GM23338 (cell line): Measurements from ENCODE around the gene SNRPA1. TPM values are rescaled to one million over a fixed set of nuclear protein-coding genes. Genes with fewer than 3 reads are reported as not detected.

Experiments used
- ATAC-seq: fragments of 200-7000 bp; cut with Tn5 transposase; 3 replicates; pipeline ENCODE4 v1.9.1; 2020
- DNase-seq: peaks from one replicate; pipeline ENCODE4 v3.0.0-alpha.2; 2015; ENCODE audit warnings: low spot score
- H2AFZ ChIP-seq: fragments of 200-600 bp; sonication (generic); 2 replicates; pipeline ENCODE4 v1.8.0; 2016; ENCODE audit warnings: antibody characterized with exemption, mild to moderate bottlenecking, moderate library complexity
- H3F3A ChIP-seq: fragments of 200-600 bp; sonication (generic); replicated peaks from 2 replicates; pipeline ENCODE4 v1.8.0; 2017; ENCODE audit warnings: antibody characterized with exemption, mixed run types, low read depth
- H3K27ac ChIP-seq: fragments of 200-600 bp; sonication (generic); 2 replicates; pipeline ENCODE4 v1.6.1; 2016; ENCODE audit warnings: low read depth
- H3K27me3 ChIP-seq: fragments of 200-600 bp; sonication (generic); 2 replicates; pipeline ENCODE4 v1.8.0; 2016; ENCODE audit warnings: mild to moderate bottlenecking, mixed run types, moderate library complexity; ENCODE audit not compliant: insufficient read depth
- H3K36me3 ChIP-seq: fragments of 200-600 bp; sonication (generic); 2 replicates; pipeline ENCODE4 v1.8.0; 2016; ENCODE audit warnings: mild to moderate bottlenecking; ENCODE audit not compliant: insufficient read depth
- H3K4me1 ChIP-seq: fragments of 200-600 bp; sonication (generic); 2 replicates; pipeline ENCODE4 v1.8.0; 2016; ENCODE audit warnings: mild to moderate bottlenecking, moderate library complexity; ENCODE audit not compliant: insufficient read depth
- H3K4me2 ChIP-seq: fragments of 200-600 bp; sonication (generic); 2 replicates; pipeline ENCODE4 v1.7.1; 2017; ENCODE audit warnings: mixed run types
- H3K4me3 ChIP-seq: fragments of 200-600 bp; sonication (generic); 2 replicates; pipeline ENCODE4 v1.6.1; 2016; ENCODE audit warnings: mixed run types
- H3K79me2 ChIP-seq: fragments of 200-600 bp; sonication (generic); replicated peaks from 2 replicates; pipeline ENCODE4 v1.8.0; 2017; ENCODE audit warnings: mild to moderate bottlenecking; ENCODE audit not compliant: insufficient read depth
- H3K9me2 ChIP-seq: fragments of 200-600 bp; sonication (generic); 2 replicates; pipeline ENCODE4 v1.8.0; 2017; ENCODE audit not compliant: insufficient read depth
- H4K20me1 ChIP-seq: fragments of 200-600 bp; sonication (generic); replicated peaks from 2 replicates; pipeline ENCODE4 v1.8.0; 2017; ENCODE audit warnings: mild to moderate bottlenecking; ENCODE audit not compliant: insufficient read depth
- H3K27ac Mint-ChIP-seq: 2 replicates; pipeline ENCODE4 v1.8.0; 2020; ENCODE audit warnings: inconsistent platforms, mild to moderate bottlenecking, moderate library complexity, mixed read lengths
- H3K27me3 Mint-ChIP-seq: 3 replicates; pipeline ENCODE4 v1.8.0; 2022; ENCODE audit warnings: low read depth, mild to moderate bottlenecking, moderate library complexity, mixed read lengths, inconsistent platforms; ENCODE audit not compliant: insufficient read depth, poor library complexity
- H3K36me3 Mint-ChIP-seq: 3 replicates; pipeline ENCODE4 v1.8.0; 2021; ENCODE audit warnings: low read depth, mild to moderate bottlenecking, inconsistent platforms, moderate library complexity, mixed read lengths
- H3K4me1 Mint-ChIP-seq: 3 replicates; pipeline ENCODE4 v1.8.0; 2020; ENCODE audit warnings: mild to moderate bottlenecking, inconsistent platforms, mixed read lengths
- H3K4me3 Mint-ChIP-seq: 3 replicates; pipeline ENCODE4 v1.8.0; 2021; ENCODE audit warnings: moderate library complexity, mild to moderate bottlenecking, inconsistent platforms, mixed read lengths
- H3K9me3 Mint-ChIP-seq: 3 replicates; pipeline ENCODE4 v1.8.0; 2020; ENCODE audit warnings: moderate library complexity, mild to moderate bottlenecking, inconsistent platforms, mixed read lengths
- CREB1 ChIP-seq: fragments of 250-450 bp; sonication (Bioruptor Pico); IDR thresholded peaks from 2 replicates; pipeline ENCODE4 v1.5.0; 2020; ENCODE audit warnings: low read depth, mild to moderate bottlenecking, moderate library complexity
- CTCF ChIP-seq, 2 experiments: fragments of 200-600 bp in 1 of 2; sonication (generic) in 1 of 2; conservative IDR thresholded peaks; 2 replicates each; pipeline versions ENCODE4 v1.5.1 to v1.6.1; 2016 to 2017; ENCODE audit warnings: antibody characterized with exemption in 2 of 2, low read depth in 2 of 2, mild to moderate bottlenecking in 2 of 2, moderate library complexity in 1 of 2
- ETS1 ChIP-seq: IDR thresholded peaks from 2 replicates; pipeline ENCODE4 v1.6.1; 2016; ENCODE audit warnings: antibody characterized with exemption
- EZH2 ChIP-seq: fragments of 200-600 bp; sonication (generic); IDR thresholded peaks from one replicate; pipeline ENCODE4 v1.8.0; 2017; ENCODE audit warnings: antibody characterized with exemption, mild to moderate bottlenecking, low read depth; ENCODE audit not compliant: unreplicated experiment
- NANOG ChIP-seq: IDR thresholded peaks from 2 replicates; pipeline ENCODE4 v1.6.1; 2016; ENCODE audit warnings: antibody characterized with exemption, borderline replicate concordance
- POLR2AphosphoS5 ChIP-seq: IDR thresholded peaks from 2 replicates; pipeline ENCODE4 v1.6.1; 2016; ENCODE audit warnings: antibody characterized with exemption, low read depth
- STAT1 ChIP-seq: IDR thresholded peaks from one replicate; pipeline ENCODE4 v1.6.1; 2016; ENCODE audit warnings: antibody characterized with exemption; ENCODE audit not compliant: unreplicated experiment
- ZNF331 ChIP-seq: fragments of 250-450 bp; sonication (Bioruptor Pico); IDR thresholded peaks from 2 replicates; pipeline ENCODE4 v1.5.0; 2020; ENCODE audit warnings: low read depth, mild to moderate bottlenecking, moderate library complexity
- polyA plus RNA-seq: library from polyadenylated mRNA; unstranded; fragments of >200 nt; fragmentation: Nextera tagmentation; extraction: Ambion mirVana; gene quantifications from 2 replicates; pipeline ENCODE4 v1.2.1, GENCODE V29; 2016
- total RNA-seq: library from RNA; depleted of rRNA; stranded (reverse); fragments of >200 nt; shearing (Covaris generic); gene quantifications from 2 replicates; pipeline ENCODE4 v1.2.3, GENCODE V29; 2014

Gene SNRPA1
- total and polyA plus RNA-seq, 2 experiments from 2014 or later, result 170 to 361 TPM

GRCh38 chr15:101255051-101255395, 40.0 kb downstream of the SNRPA1 start:
- Mint-ChIP-seq H3K4me3 (no peak overlapping the region), H3K27me3 (peaks cover 16% of the 10 kb centered on the region), H3K4me1 (peaks cover 45% of the 10 kb centered on the region), H3K9me3 (no peaks in the 10 kb centered on the region), H3K27ac (no peak overlapping the region), H3K36me3 (peaks cover 3% of the 10 kb centered on the region; the same call in 1 of the 3 replicates)
- no peak for ATAC-seq
- H3K79me2 ChIP-seq, result peaks cover 8% of the 10 kb centered on the region
- no peak overlapping the region for H2AFZ ChIP-seq
- H3K27me3 ChIP-seq, result peaks cover 17% of the 10 kb centered on the region
- no peak overlapping the region for H3K4me3 ChIP-seq
- DNase-seq, result no peak
- TF ChIP-seq EZH2 (no peak), CTCF (conservative IDR thresholded peaks at IDR 0.05; ENCODE audit: low read depth in 2 of 2) (no peak), CREB1 (CRISPR knock-in tag) (no peak), ETS1 (no peak), NANOG (no peak), STAT1 (no peak)
- H3K27ac ChIP-seq, result no peak overlapping the region
- H3K4me1 ChIP-seq, result peaks cover 14% of the 10 kb centered on the region
- H3F3A ChIP-seq, result peaks cover 4% of the 10 kb centered on the region; the same call in 1 of the 2 replicates
- peaks cover 7% of the 10 kb centered on the region for H4K20me1 ChIP-seq
- H3K4me2 ChIP-seq, result no peak overlapping the region
- no peaks in the 10 kb centered on the region for H3K9me2 ChIP-seq
- no peaks in the 10 kb centered on the region for H3K36me3 ChIP-seq

- Mint-ChIP-seq H3K36me3 (peaks cover 3% of the 10 kb centered on the region; the same call in 1 of the 3 replicates), H3K4me1 (peaks cover 50% of the 10 kb centered on the region), H3K9me3 (no peaks in the 10 kb centered on the region), H3K27ac (no peak overlapping the region), H3K4me3 (no peak overlapping the region), H3K27me3 (peaks cover 16% of the 10 kb centered on the region)
- DNase-seq, result peak; percentile 28
- H4K20me1 ChIP-seq, result peaks cover 11% of the 10 kb centered on the region
- H3K79me2 ChIP-seq, result peaks cover 15% of the 10 kb centered on the region
- H3K4me1 ChIP-seq, result peaks cover 18% of the 10 kb centered on the region
- peaks cover 4% of the 10 kb centered on the region; the same call in 1 of the 2 replicates for H3F3A ChIP-seq
- no peak overlapping the region for H3K27ac ChIP-seq
- no peak overlapping the region for H3K4me3 ChIP-seq
- no peaks in the 10 kb centered on the region for H3K36me3 ChIP-seq
- peaks cover 17% of the 10 kb centered on the region for H3K27me3 ChIP-seq
- no peak overlapping the region for H3K4me2 ChIP-seq
- ATAC-seq, result no peak
- TF ChIP-seq STAT1 (no peak), CTCF (conservative IDR thresholded peaks at IDR 0.05; ENCODE audit: low read depth in 2 of 2) (peak; percentile 28; a peak in 3 of 4 replicates), POLR2AphosphoS5 (no peak), EZH2 (no peak), ZNF331 (no peak), NANOG (no peak)
- no peak overlapping the region for H2AFZ ChIP-seq
- H3K9me2 ChIP-seq, result no peaks in the 10 kb centered on the region
Measured at GRCh38 chr15:101254157-101255050, 40.6 kb downstream of the SNRPA1 start.
